ENCODE results near the gene AGBL3.
"Not testable (repeated sequence)": the region's sequence is repeated elsewhere in the genome, so short reads cannot be mapped to it uniquely, and the experiment has no call there.

Gene AGBL3

DNA sequence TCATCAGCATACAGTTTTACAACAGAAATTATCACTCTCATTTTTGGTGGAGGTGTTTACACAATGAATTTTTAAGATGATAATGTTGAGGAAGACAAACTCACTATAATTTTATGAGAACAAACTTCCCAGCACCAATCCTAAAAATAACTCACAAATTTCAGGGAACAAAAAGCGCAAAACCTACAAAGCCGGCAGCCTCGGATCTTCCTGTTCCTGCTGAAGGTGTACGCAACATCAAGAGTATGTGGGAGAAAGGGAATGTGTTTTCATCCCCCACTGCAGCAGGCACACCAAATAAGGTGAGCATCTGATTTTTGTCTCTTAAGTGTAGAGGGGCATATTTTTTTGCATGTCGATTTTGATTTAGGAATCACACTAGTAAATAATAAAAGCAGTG, 26.5 kb upstream of the AGBL3 start:
- TF ChIP-seq, protein P1, sequence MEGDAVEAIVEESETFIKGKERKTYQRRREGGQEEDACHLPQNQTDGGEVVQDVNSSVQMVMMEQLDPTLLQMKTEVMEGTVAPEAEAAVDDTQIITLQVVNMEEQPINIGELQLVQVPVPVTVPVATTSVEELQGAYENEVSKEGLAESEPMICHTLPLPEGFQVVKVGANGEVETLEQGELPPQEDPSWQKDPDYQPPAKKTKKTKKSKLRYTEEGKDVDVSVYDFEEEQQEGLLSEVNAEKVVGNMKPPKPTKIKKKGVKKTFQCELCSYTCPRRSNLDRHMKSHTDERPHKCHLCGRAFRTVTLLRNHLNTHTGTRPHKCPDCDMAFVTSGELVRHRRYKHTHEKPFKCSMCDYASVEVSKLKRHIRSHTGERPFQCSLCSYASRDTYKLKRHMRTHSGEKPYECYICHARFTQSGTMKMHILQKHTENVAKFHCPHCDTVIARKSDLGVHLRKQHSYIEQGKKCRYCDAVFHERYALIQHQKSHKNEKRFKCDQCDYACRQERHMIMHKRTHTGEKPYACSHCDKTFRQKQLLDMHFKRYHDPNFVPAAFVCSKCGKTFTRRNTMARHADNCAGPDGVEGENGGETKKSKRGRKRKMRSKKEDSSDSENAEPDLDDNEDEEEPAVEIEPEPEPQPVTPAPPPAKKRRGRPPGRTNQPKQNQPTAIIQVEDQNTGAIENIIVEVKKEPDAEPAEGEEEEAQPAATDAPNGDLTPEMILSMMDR (IDR thresholded peaks at IDR 0.05; ENCODE audit: extremely low read depth, insufficient read depth, missing control alignments): no peak
- in situ Hi-C loops (cut with MboI; ENCODE audit: low pct_unique_long_range_greater_than_20kb, low sequenced_read_pairs, unreplicated experiment): loop anchor here (25.0 kb wide), 1 partner anchor 523 kb away; no protein-coding TSS in a partner anchor
- DNase-seq (ENCODE audit: low spot score): no peak

DNA sequence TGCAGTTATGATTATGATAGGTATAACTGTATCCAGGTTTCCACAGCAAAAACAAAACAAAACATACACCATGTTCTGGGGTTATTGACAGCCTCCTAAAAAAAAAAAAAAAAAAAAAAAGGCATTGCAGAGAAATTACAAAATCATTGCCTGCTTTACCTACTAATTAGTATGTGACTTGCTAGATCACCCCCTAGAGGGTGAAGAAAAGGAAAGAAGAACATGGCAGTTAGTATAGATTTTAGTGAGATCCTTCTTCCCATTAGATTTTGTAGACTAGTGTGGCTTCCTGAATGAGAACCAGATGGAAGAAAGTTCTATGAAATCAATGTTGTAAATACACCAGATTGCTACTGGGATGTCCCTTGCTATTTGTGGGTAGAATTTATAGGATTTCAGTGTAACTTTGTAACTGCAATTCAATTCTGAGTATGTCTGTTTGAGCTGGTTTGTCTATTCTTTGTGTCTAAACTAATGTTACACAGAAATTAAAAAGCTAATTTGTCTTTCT, 24.0 kb upstream of the AGBL3 start:
- TF ChIP-seq, protein P1 (IDR thresholded peaks at IDR 0.05; ENCODE audit: extremely low read depth, insufficient read depth, missing control alignments): no peak
- no peak for DNase-seq (ENCODE audit: low spot score)
- in situ Hi-C loops (cut with MboI; ENCODE audit: low pct_unique_long_range_greater_than_20kb, low sequenced_read_pairs, unreplicated experiment): loop anchor here (25.0 kb wide), 1 partner anchor 525 kb away; no protein-coding TSS in a partner anchor

DNA sequence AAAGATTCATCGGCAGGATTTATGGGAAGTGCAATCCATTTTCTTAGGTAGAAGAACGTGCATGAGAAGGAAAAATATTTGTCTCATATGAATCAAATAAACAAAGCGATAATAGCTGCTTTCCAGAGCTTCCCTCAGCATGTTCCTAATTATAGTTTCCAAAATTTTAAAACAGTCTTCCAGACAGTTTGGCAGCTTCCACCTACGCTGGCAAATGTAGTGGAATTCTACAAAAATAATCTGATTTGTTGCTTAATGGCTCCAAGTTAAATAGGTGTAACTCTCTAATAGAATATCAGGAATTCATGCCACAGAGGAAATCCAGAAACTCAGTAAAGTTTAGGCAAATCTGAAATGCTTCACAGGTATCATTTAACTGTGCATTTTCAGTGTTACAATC, 23.3 kb upstream of the AGBL3 start:
- TF ChIP-seq, protein P1 (IDR thresholded peaks at IDR 0.05; ENCODE audit: extremely low read depth, insufficient read depth, missing control alignments): no peak

GRCh38 chr7:134966691-134967090, 19.6 kb upstream of the AGBL3 start:
- DNase-seq (ENCODE audit: low spot score): no peak
- in situ Hi-C loops (cut with MboI; ENCODE audit: low pct_unique_long_range_greater_than_20kb, low sequenced_read_pairs, unreplicated experiment): loop anchor here (25.0 kb wide), 1 partner anchor 529 kb away; no protein-coding TSS in a partner anchor
- TF ChIP-seq, protein P1 (IDR thresholded peaks at IDR 0.05; ENCODE audit: extremely low read depth, insufficient read depth, missing control alignments): no peak

More for the DNA sequence above, 23.3 kb upstream of the AGBL3 start:
- in situ Hi-C loops (cut with MboI; ENCODE audit: low pct_unique_long_range_greater_than_20kb, low sequenced_read_pairs, unreplicated experiment): loop anchor here (25.0 kb wide), 1 partner anchor 526 kb away; no protein-coding TSS in a partner anchor
- no peak for DNase-seq (ENCODE audit: low spot score)

GRCh38 chr7:134968110-134968509, 18.2 kb upstream of the AGBL3 start:
- DNase-seq (ENCODE audit: low spot score): no peak
- in situ Hi-C loops (cut with MboI; ENCODE audit: low pct_unique_long_range_greater_than_20kb, low sequenced_read_pairs, unreplicated experiment): loop anchor here (25.0 kb wide), 1 partner anchor 531 kb away; no protein-coding TSS in a partner anchor
- TF ChIP-seq, protein P1 (IDR thresholded peaks at IDR 0.05; ENCODE audit: extremely low read depth, insufficient read depth, missing control alignments): no peak

GRCh38 chr7:134981645-134982044, 4.7 kb upstream of the AGBL3 start:
- DNase-seq (ENCODE audit: low spot score); in situ Hi-C loops (cut with MboI; ENCODE audit: low pct_unique_long_range_greater_than_20kb, low sequenced_read_pairs, unreplicated experiment): not testable (repeated sequence)

GRCh38 chr7:134985894-134986362, 380 bp upstream of the AGBL3 start:
- TF ChIP-seq, protein P1 (IDR thresholded peaks at IDR 0.05; ENCODE audit: extremely low read depth, insufficient read depth, missing control alignments): no peak
- no peak for DNase-seq (ENCODE audit: low spot score)
- in situ Hi-C loops (cut with MboI; ENCODE audit: low pct_unique_long_range_greater_than_20kb, low sequenced_read_pairs, unreplicated experiment): no loop called here

Measured in GM13977 (cell line).